ENCODE results near the gene FAM170B.

The FAM170B gene

DNA sequence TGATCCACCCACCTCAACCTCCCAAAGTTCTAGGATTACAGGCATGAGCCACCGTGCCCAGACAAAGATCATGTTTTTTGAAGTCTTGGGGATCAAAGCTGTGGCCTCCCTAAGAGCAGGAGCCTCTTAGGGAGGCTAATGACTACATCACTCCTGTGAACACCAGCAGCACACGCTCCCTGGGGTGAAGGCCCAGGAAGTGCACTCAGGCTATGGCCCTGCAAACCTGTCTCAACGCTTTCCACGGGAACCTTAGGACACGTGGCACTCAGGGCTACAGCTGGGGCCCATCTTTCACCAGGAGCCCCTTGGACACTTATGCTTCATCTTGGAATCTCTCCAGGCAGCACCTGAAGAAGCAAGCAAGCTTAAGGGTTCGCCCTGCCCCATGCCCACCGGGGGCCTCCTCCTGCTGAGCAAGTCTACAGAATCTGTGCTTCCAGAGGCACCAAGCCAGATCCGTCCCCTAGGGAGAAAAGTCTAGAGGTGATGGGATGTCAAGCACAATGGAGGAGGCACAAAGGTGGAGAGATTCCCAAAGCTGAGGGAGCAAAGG, 36.9 kb downstream of the FAM170B start:
- DNase-seq, result no peak

DNA sequence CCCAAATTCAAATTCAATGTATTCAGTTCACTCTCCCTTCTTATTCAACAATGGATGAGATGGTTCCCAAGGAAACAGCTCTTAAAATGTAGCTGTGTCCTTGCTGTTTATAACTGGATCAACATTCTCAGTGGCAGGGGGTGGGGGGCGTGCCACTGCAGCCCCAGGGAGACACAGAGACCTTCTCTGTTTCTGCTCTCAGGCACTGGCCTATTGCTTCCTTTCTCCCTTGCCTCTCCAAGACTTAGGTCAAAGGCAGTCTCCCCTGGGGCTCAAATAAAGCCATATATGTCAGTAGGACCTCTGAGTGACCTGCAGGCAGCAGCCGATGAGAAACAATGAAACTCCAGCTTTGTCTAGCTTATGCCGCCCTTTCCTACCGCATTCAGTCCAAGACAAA, 39.2 kb downstream of the FAM170B start:
- no peak for DNase-seq

DNA sequence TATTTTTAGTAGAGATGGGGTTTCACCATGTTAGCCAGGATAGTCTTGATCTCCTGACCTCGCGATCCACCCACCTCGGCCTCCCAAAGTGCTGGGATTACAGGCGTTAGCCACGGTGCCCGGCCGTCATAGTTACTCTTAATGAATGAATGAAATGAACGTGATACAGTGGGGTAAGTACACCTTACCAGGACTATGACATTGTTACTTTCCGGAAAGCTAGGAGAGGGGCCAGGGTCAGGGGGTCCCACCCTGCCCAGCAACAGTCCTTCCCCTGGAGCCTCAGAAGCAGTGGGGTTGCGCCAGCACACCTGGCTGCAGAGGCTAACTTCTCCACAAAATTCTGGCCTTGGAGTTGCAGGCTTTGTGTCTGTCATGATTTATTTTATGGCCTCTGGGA, 39.9 kb downstream of the FAM170B start:
- no peak for DNase-seq

GRCh38 chr10:49092477-49092876, 41.3 kb downstream of the FAM170B start:
- no peak for DNase-seq

DNA sequence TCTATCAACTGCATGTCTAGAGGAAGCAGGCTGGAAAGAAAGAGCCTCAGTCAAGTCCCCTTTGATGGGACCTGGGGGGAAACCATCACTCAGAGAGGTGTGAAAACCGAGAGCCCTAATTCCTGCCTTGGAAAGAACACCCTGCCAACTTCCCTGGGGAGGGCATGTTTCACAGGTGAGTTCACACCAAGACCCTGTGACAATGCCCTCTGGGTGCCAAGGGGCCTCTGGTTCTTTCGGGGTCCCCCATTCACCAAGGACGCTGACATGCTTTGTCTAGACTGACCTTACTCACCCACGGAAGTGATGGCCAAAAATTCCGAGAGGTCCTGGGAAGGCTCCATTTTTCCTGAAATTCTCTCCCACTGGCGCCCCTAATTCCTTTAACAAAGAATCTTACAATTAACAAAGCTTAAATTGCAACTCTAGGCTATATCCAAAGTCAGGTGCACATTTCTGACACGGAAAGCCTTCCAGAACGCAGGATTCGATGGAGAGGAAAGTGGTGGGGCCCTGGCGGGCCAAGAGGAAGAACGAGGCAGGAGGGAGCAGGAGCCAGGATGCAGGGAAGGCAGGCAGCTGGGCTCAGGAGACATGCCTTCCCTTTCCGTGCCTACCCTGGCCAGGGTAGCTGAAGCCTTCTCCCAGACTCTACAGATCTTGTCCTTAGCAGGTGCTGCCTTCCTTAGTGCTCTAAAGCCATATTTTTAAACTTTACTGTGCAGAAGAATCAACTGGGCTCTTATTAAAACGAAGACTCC, 42.2 kb downstream of the FAM170B start:
- no peak for DNase-seq

DNA sequence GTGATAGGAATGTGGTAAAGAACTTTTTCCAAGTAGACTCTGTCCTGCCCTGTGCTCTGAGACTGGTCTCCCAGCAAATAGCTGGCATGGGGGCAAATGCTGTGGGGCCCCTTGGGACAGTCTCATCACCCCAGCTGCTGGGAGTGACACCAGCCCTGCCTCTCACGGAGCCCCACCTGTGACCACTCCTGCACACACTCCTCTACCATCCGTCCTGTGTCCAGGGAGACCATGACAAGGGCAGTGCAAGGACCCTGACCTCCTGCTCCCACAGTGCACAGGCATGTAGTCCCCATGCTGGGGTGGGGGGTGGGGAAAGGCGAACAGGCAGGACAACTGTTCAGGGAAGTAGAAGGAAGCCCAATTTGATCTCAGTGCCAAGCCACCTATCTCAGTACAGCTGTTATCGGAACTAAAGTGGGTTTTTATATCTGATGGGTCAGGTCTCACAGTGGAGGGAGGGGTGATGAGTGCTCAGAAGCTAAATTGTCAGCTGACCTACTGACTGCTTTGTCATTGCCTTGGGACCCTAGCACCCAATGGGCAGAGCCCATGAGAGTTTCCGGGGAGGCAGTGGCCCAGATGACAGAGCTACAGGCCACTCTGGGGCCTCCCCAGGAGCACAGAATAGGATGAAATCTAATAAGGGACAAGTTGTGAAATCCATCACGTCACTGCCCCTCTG, 43.0 kb downstream of the FAM170B start:
- DNase-seq, result no peak

GRCh38 chr10:49090189-49090575, 43.6 kb downstream of the FAM170B start:
- DNase-seq, result no peak

DNA sequence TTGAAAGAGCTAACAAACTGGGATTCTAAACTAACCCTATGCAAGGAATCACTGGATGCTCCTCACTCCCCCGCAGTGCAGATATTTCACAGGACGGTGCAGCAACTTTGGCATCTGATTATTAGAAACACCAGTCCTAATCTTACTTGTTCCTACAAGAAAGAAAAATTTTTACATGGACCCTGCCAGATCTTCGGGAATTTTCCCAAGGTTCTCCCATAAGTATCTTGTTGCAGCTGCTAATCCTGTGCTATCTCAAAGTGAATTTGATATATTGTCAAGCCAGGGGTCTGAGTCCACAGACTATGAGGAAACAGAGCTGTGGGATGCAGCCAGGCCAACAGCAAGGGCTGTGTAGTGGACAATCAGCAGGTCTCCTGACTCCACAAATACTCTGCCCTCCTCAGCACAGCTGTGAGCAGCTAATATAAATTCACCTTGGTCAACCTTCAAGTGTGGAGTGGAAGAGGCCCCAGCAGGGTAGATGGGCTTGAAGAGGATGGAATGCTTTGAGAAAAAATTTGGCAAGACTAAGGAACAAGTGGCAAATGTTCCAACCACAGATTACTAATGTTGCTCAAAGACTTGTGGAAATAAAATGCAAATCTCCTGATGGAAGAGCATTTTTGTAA, 44.1 kb downstream of the FAM170B start:
- DNase-seq, result no peak

DNA sequence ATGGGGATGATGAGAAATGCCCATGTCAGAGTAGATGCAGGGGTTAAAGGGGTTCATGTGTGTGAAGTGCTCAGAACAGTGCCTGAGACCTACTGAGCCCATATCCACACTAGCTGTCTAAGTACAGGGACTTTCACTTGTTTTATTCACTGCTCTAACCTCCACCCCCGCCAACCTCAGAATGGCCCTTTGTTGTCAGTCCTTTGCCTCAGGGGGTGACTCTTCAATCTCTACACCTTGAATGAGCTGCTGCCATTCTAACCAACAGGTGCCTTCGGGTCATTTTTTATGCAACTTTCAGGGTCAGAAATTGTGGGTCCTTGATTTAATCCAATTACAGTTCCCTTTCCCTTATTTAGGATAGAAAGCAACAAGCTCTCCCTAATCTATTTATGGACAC, 44.7 kb downstream of the FAM170B start:
- no peak for DNase-seq

DNA sequence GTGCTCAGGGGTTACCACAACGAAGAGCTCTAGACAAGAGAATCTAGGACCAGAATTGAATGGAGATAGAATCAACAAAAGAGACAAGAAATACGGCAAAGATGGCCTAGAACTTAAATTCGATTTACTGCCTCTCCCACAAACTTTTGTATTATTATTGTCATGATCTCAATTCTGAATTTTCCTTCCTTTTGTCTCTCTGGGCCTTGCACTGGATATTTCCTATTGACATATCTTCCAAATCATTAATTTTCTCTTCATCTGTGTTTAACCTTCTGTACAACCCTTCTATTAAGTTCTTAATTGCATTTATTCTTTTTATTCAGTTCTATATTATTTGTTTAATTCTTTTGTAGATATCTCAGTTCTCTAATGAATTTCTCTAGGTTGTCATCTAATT, 46.9 kb downstream of the FAM170B start:
- DNase-seq, result no peak

GRCh38 chr10:49083261-49083660, 50.6 kb downstream of the FAM170B start:
- DNase-seq, result no peak

GRCh38 chr10:49082766-49083165, 51.1 kb downstream of the FAM170B start:
- DNase-seq, result no peak

GRCh38 chr10:49081547-49082275, 52.1 kb downstream of the FAM170B start:
- no peak for DNase-seq

Data from NCI-H187 (cell line).